WTC11 (cell line): ENCODE results near the gene TMEM117. TPM values are rescaled to one million over a fixed set of nuclear protein-coding genes. Genes with fewer than 3 reads are reported as not detected.
A peak's percentile ranks its signal among the peaks of the same experiment; 100 is the strongest.

Experiments used
- ATAC-seq: fragments of 200-7000 bp; cut with Tn5 transposase; 2 replicates; pipeline ENCODE4 v1.10.0; 2021; ENCODE audit warnings: mild to moderate bottlenecking, moderate library complexity
- CTCF ChIA-PET: fragments of 300-600 bp; sonication (Branson Sonifier 250); formaldehyde crosslinking; loops from one replicate; lab custom pipeline; 2021; ENCODE audit warnings: antibody characterized with exemption; lab: Charles Lee
- POLR2A ChIA-PET: fragments of 350-600 bp; sonication (Branson Sonifier 250); formaldehyde crosslinking; loops from one replicate; lab custom pipeline; 2021; ENCODE audit warnings: antibody characterized with exemption; lab: Charles Lee
- DNase-seq: peaks from one replicate; pipeline ENCODE4 v3.0.0; 2021; ENCODE audit warnings: low spot score
- H3K27ac Mint-ChIP-seq: 2 replicates; pipeline ENCODE4 v1.8.0; 2021; ENCODE audit warnings: mixed read lengths
- H3K27me3 Mint-ChIP-seq: 2 replicates; pipeline ENCODE4 v1.8.0; 2021; ENCODE audit warnings: low read depth, mild to moderate bottlenecking, moderate library complexity, mixed read lengths
- H3K36me3 Mint-ChIP-seq: 2 replicates; pipeline ENCODE4 v1.8.0; 2021; ENCODE audit warnings: mixed read lengths
- H3K4me1 Mint-ChIP-seq: 2 replicates; pipeline ENCODE4 v1.8.0; 2022; ENCODE audit warnings: mixed read lengths
- H3K4me3 Mint-ChIP-seq: 2 replicates; pipeline ENCODE4 v1.8.0; 2021; ENCODE audit warnings: mild to moderate bottlenecking, moderate library complexity, mixed read lengths
- H3K9me3 Mint-ChIP-seq: 2 replicates; pipeline ENCODE4 v1.8.0; 2021; ENCODE audit warnings: mixed read lengths
- JAZF1 ChIP-seq: fragments of 250-450 bp; sonication (Bioruptor Pico); IDR thresholded peaks from 2 replicates; pipeline ENCODE4 v1.9.0; 2021; ENCODE audit warnings: moderate library complexity, mild to moderate bottlenecking, inconsistent platforms
- JUN ChIP-seq: sonication (generic); formaldehyde crosslinking; IDR thresholded peaks from 2 replicates; pipeline ENCODE4 v1.8.0; 2023; ENCODE audit warnings: mild to moderate bottlenecking, missing genetic modification reagents
- KAT7 ChIP-seq: sonication (generic); formaldehyde crosslinking; IDR thresholded peaks from 2 replicates; pipeline ENCODE4 v1.8.1; 2023; ENCODE audit warnings: missing genetic modification reagents, mild to moderate bottlenecking, borderline replicate concordance
- NFE2L1 ChIP-seq: sonication (generic); formaldehyde crosslinking; IDR thresholded peaks from 2 replicates; pipeline ENCODE4 v1.8.1; 2023; ENCODE audit warnings: missing genetic modification reagents
- NR1H2 ChIP-seq: sonication (generic); formaldehyde crosslinking; IDR thresholded peaks from 2 replicates; pipeline ENCODE4 v1.9.0; 2021; ENCODE audit warnings: mild to moderate bottlenecking, moderate library complexity, missing genetic modification reagents
- SP1 ChIP-seq: sonication (generic); formaldehyde crosslinking; conservative IDR thresholded peaks from 2 replicates; pipeline ENCODE4 v1.8.1; 2022; ENCODE audit warnings: missing genetic modification reagents
- TEAD1 ChIP-seq: sonication (generic); formaldehyde crosslinking; IDR thresholded peaks from 2 replicates; pipeline ENCODE4 v1.8.0; 2022; ENCODE audit warnings: mild to moderate bottlenecking, missing genetic modification reagents
- TP53 ChIP-seq: sonication (generic); formaldehyde crosslinking; IDR thresholded peaks from 2 replicates; pipeline ENCODE4 v1.8.1; 2023; ENCODE audit warnings: mild to moderate bottlenecking, missing genetic modification reagents
- ZNF232 ChIP-seq: sonication (generic); formaldehyde crosslinking; IDR thresholded peaks from 2 replicates; pipeline ENCODE4 v1.8.0; 2022; ENCODE audit warnings: mild to moderate bottlenecking, missing genetic modification reagents
- total RNA-seq: library from RNA; stranded (reverse); gene quantifications from 3 replicates; pipeline ENCODE4 v1.2.3, GENCODE V29; 2021
- TF ChIP-seq, protein P1 (sequence below): sonication (generic); formaldehyde crosslinking; IDR thresholded peaks from 2 replicates; pipeline ENCODE4 v1.8.1; 2022; ENCODE audit warnings: low read depth, mild to moderate bottlenecking, moderate library complexity, missing genetic modification reagents, borderline replicate concordance
- TF ChIP-seq, protein P2 (sequence below): sonication (generic); formaldehyde crosslinking; IDR thresholded peaks from 2 replicates; pipeline ENCODE4 v1.8.1; 2022; ENCODE audit warnings: mild to moderate bottlenecking, moderate library complexity, missing genetic modification reagents
- TF ChIP-seq, protein P3 (sequence below): fragments of 250-450 bp; sonication (Bioruptor Pico); IDR thresholded peaks from 2 replicates; pipeline ENCODE4 v1.9.0; 2021; ENCODE audit warnings: mild to moderate bottlenecking
- TF ChIP-seq, protein P4 (sequence below): sonication (generic); formaldehyde crosslinking; IDR thresholded peaks from 2 replicates; pipeline ENCODE4 v1.8.0; 2022; ENCODE audit warnings: mild to moderate bottlenecking, missing genetic modification reagents
- TF ChIP-seq, protein P5 (sequence below): sonication (generic); formaldehyde crosslinking; IDR thresholded peaks from 2 replicates; pipeline ENCODE4 v1.8.1; 2023; ENCODE audit warnings: mild to moderate bottlenecking, missing genetic modification reagents
- TF ChIP-seq, protein P6 (sequence below): sonication (generic); formaldehyde crosslinking; IDR thresholded peaks from 2 replicates; pipeline ENCODE4 v1.8.0; 2023; ENCODE audit warnings: mild to moderate bottlenecking, missing genetic modification reagents
- TF ChIP-seq, protein P7 (sequence below): fragments of 250-450 bp; sonication (Bioruptor Pico); IDR thresholded peaks from 2 replicates; pipeline ENCODE4 v1.9.0; 2021; ENCODE audit warnings: mild to moderate bottlenecking
- TF ChIP-seq, protein P8 (sequence below): fragments of 200-600 bp; IDR thresholded peaks from 2 replicates; pipeline ENCODE4 v1.8.0; 2022; ENCODE audit warnings: antibody characterized with exemption

The TMEM117 gene
- total RNA-seq, 1 experiment from 2014 or later = 1.5 TPM

DNA sequence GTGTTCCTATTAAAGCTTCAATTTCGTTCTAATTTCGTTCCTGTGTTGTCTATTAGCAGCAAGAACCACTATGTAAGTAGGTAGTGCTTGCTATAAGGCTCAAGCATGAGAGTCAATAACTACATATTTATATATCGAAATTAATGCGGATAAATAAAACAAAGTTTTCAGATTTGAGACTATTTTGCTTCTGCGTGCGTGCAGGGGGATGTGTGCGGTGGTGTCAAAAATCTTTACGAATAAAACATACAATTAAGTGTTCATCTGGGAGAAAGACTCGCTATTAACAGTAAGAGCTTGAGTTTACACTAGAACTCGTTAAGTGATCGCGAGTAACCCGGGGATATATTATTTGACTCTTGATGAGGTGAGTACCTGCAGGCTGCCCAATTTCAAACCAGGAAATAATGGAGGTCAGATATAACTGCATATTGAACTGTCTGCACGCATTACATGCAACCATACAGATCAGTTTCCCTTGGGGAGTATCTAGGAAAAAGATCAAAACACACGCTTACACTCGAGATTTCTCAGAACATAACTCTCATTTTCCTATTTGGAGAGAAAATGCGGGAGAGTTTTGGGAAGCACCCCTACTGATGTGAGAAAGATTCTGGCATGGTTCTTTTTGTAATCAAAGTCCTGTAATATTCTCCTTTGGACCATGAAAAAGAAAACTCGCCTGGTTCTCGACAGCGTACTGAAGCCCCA, 30.6 kb upstream of the TMEM117 start:
- H3K27ac Mint-ChIP-seq = peak overlapping the region; percentile 83
- TF ChIP-seq SP1 (CRISPR knock-in tag) (no peak), KAT7 (CRISPR knock-in tag) (0 out of 2 replicates have a peak, but pooled peaks have one; percentile 23), TP53 (CRISPR knock-in tag) (no peak), JAZF1 (CRISPR knock-in tag) (no peak), NFE2L1 (CRISPR knock-in tag) (no peak)
- TF ChIP-seq, protein P1, sequence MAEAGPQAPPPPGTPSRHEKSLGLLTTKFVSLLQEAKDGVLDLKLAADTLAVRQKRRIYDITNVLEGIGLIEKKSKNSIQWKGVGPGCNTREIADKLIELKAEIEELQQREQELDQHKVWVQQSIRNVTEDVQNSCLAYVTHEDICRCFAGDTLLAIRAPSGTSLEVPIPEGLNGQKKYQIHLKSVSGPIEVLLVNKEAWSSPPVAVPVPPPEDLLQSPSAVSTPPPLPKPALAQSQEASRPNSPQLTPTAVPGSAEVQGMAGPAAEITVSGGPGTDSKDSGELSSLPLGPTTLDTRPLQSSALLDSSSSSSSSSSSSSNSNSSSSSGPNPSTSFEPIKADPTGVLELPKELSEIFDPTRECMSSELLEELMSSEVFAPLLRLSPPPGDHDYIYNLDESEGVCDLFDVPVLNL (CRISPR knock-in tag) = no peak
- TF ChIP-seq, protein P2, sequence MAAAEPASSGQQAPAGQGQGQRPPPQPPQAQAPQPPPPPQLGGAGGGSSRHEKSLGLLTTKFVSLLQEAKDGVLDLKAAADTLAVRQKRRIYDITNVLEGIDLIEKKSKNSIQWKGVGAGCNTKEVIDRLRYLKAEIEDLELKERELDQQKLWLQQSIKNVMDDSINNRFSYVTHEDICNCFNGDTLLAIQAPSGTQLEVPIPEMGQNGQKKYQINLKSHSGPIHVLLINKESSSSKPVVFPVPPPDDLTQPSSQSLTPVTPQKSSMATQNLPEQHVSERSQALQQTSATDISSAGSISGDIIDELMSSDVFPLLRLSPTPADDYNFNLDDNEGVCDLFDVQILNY = no peak
- TF ChIP-seq, protein P3, sequence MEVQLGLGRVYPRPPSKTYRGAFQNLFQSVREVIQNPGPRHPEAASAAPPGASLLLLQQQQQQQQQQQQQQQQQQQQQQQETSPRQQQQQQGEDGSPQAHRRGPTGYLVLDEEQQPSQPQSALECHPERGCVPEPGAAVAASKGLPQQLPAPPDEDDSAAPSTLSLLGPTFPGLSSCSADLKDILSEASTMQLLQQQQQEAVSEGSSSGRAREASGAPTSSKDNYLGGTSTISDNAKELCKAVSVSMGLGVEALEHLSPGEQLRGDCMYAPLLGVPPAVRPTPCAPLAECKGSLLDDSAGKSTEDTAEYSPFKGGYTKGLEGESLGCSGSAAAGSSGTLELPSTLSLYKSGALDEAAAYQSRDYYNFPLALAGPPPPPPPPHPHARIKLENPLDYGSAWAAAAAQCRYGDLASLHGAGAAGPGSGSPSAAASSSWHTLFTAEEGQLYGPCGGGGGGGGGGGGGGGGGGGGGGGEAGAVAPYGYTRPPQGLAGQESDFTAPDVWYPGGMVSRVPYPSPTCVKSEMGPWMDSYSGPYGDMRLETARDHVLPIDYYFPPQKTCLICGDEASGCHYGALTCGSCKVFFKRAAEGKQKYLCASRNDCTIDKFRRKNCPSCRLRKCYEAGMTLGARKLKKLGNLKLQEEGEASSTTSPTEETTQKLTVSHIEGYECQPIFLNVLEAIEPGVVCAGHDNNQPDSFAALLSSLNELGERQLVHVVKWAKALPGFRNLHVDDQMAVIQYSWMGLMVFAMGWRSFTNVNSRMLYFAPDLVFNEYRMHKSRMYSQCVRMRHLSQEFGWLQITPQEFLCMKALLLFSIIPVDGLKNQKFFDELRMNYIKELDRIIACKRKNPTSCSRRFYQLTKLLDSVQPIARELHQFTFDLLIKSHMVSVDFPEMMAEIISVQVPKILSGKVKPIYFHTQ (CRISPR knock-in tag) = no peak
- H3K4me3 Mint-ChIP-seq = peak overlapping the region; percentile 99
- ATAC-seq (no peak), DNase-seq (no peak)
- no peaks in the 10 kb centered on the region for H3K9me3 Mint-ChIP-seq
- H3K27me3 Mint-ChIP-seq = no peaks in the 10 kb centered on the region; the same call in 1 of the 2 replicates
- H3K36me3 Mint-ChIP-seq = peaks cover 19% of the 10 kb centered on the region
- CTCF ChIA-PET = interaction anchor here (1.0 to 2.9 kb wide), 8 partner anchors 9 to 970 kb away, joined by 3 to 28 read pairs (median 4); partner anchors contain the start of genes IRAK4 and PUS7L
- POLR2A ChIA-PET = interaction anchor here (1.0 to 1.4 kb wide), 4 partner anchors 31 to 70 kb away, joined by 3 to 9 read pairs (median 4); partner anchors contain the start of genes IRAK4, PUS7L and TMEM117
- peaks cover 12% of the 10 kb centered on the region for H3K4me1 Mint-ChIP-seq

DNA sequence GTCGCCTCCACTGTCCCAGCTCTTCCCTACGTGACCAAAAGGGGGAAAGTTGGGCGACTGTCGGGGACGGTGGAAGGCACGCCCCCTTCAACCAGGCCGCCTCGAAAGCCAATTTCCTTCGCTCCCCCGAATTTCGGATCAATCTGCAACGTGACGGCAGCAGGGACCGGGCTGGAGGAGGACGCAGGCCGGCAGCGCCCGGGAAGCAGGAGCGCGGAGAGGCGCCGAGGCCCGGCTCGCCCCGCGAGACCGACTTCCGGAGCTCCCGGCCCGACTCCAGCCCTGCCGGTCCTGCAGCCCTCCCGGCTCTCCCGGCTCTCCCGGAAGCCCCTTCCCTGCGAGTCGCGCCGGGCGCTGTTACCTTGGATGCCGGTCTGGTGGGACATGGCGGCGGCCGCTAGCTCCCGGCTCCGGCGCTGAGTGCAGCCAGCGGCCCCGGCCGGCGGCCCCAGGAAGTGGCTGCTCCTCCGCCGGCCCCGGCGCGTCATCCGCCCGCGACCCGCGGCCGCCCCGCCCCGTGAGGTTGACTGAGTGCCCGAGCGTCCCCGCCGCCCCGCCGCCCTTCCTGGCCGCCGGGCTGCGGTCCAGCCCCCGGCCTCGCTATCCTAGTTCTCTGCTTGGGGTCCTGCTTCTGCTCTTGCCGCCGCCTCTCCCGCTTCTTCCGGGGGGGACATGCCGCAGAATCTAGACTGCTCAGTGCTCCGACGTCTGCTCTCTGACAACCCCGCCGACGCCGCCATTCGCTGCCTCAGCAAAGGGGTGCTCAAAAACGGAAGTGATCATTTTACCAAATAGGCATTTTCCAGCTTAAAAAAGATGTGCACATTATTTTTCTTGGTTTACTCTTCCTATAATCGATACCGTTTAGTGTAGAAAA, 29.8 kb upstream of the TMEM117 start, which contains the start of gene TWF1:
TWF1 (minus strand) TSS at position 458 of the 877 bp plus-strand sequence; CDS start at position 386, 72 bp downstream.
- Mint-ChIP-seq H3K4me3 (peak within 1 kb of the TSS; percentile 99), H3K9me3 (no peaks in the 10 kb centered on the region), H3K4me1 (peaks cover 12% of the 10 kb centered on the region), H3K27me3 (no peaks in the 10 kb centered on the region; the same call in 1 of the 2 replicates), H3K36me3 (peaks cover 11% of the 10 kb centered on the region), H3K27ac (peak within 1 kb of the TSS; percentile 100)
- CTCF ChIA-PET = interaction anchor here (0.6 to 2.9 kb wide), 12 partner anchors 8 to 969 kb away, joined by 3 to 28 read pairs (median 4); partner anchors contain the start of genes IRAK4 and PUS7L
- ATAC-seq (peak; percentile 91), DNase-seq (peak; percentile 89)
- POLR2A ChIA-PET = interaction anchor here (1.0 to 1.5 kb wide), 5 partner anchors 14 to 69 kb away, joined by 3 to 9 read pairs (median 3); partner anchors contain the start of genes IRAK4, PUS7L and TMEM117
- TF ChIP-seq ZNF232 (peak; percentile 64; the same call in 1 of the 2 replicates), JAZF1 (CRISPR knock-in tag) (no peak), JUN (no peak), TEAD1 (CRISPR knock-in tag) (0 out of 2 replicates have a peak, but pooled peaks have one; percentile 29), SP1 (CRISPR knock-in tag) (peak; percentile 91), NR1H2 (CRISPR knock-in tag) (no peak)
- TF ChIP-seq, protein P4, sequence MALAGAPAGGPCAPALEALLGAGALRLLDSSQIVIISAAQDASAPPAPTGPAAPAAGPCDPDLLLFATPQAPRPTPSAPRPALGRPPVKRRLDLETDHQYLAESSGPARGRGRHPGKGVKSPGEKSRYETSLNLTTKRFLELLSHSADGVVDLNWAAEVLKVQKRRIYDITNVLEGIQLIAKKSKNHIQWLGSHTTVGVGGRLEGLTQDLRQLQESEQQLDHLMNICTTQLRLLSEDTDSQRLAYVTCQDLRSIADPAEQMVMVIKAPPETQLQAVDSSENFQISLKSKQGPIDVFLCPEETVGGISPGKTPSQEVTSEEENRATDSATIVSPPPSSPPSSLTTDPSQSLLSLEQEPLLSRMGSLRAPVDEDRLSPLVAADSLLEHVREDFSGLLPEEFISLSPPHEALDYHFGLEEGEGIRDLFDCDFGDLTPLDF (CRISPR knock-in tag) = no peak
- TF ChIP-seq, protein P5, sequence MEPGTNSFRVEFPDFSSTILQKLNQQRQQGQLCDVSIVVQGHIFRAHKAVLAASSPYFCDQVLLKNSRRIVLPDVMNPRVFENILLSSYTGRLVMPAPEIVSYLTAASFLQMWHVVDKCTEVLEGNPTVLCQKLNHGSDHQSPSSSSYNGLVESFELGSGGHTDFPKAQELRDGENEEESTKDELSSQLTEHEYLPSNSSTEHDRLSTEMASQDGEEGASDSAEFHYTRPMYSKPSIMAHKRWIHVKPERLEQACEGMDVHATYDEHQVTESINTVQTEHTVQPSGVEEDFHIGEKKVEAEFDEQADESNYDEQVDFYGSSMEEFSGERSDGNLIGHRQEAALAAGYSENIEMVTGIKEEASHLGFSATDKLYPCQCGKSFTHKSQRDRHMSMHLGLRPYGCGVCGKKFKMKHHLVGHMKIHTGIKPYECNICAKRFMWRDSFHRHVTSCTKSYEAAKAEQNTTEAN (CRISPR knock-in tag) = peak; percentile 56; the same call in 1 of the 2 replicates
- TF ChIP-seq, protein P6, sequence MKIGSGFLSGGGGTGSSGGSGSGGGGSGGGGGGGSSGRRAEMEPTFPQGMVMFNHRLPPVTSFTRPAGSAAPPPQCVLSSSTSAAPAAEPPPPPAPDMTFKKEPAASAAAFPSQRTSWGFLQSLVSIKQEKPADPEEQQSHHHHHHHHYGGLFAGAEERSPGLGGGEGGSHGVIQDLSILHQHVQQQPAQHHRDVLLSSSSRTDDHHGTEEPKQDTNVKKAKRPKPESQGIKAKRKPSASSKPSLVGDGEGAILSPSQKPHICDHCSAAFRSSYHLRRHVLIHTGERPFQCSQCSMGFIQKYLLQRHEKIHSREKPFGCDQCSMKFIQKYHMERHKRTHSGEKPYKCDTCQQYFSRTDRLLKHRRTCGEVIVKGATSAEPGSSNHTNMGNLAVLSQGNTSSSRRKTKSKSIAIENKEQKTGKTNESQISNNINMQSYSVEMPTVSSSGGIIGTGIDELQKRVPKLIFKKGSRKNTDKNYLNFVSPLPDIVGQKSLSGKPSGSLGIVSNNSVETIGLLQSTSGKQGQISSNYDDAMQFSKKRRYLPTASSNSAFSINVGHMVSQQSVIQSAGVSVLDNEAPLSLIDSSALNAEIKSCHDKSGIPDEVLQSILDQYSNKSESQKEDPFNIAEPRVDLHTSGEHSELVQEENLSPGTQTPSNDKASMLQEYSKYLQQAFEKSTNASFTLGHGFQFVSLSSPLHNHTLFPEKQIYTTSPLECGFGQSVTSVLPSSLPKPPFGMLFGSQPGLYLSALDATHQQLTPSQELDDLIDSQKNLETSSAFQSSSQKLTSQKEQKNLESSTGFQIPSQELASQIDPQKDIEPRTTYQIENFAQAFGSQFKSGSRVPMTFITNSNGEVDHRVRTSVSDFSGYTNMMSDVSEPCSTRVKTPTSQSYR (CRISPR knock-in tag) = no peak
- TF ChIP-seq, protein P7, sequence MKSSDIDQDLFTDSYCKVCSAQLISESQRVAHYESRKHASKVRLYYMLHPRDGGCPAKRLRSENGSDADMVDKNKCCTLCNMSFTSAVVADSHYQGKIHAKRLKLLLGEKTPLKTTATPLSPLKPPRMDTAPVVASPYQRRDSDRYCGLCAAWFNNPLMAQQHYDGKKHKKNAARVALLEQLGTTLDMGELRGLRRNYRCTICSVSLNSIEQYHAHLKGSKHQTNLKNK (CRISPR knock-in tag) = no peak
- TF ChIP-seq, protein P8, sequence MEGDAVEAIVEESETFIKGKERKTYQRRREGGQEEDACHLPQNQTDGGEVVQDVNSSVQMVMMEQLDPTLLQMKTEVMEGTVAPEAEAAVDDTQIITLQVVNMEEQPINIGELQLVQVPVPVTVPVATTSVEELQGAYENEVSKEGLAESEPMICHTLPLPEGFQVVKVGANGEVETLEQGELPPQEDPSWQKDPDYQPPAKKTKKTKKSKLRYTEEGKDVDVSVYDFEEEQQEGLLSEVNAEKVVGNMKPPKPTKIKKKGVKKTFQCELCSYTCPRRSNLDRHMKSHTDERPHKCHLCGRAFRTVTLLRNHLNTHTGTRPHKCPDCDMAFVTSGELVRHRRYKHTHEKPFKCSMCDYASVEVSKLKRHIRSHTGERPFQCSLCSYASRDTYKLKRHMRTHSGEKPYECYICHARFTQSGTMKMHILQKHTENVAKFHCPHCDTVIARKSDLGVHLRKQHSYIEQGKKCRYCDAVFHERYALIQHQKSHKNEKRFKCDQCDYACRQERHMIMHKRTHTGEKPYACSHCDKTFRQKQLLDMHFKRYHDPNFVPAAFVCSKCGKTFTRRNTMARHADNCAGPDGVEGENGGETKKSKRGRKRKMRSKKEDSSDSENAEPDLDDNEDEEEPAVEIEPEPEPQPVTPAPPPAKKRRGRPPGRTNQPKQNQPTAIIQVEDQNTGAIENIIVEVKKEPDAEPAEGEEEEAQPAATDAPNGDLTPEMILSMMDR = no peak
